Gastrocnemius medialis (tissue), 4 donors: Measurements from ENCODE around the gene SUFU. TPM values are rescaled to one million over a fixed set of nuclear protein-coding genes. Genes with fewer than 3 reads are reported as not detected.
A peak's percentile ranks its signal among the peaks of the same experiment; 100 is the strongest.

Source experiments
- ATAC-seq, 2 donors: fragments of 150-250 bp; one replicate each; pipeline ENCODE4 v1.9.1; 2016
- DNase-seq, 2 donors: peaks; one replicate each; pipeline ENCODE4 v3.0.0-alpha.2; 2019
- H3K27ac ChIP-seq, 4 donors: fragments of 200-600 bp; sonication (generic); 1 replicate in 1 of 4; 2 replicates in 3 of 4; pipeline ENCODE4 v1.5.1; 2016 to 2018; ENCODE audit warnings: mild to moderate bottlenecking in 2 of 4, moderate library complexity in 1 of 4
- H3K27me3 ChIP-seq, 3 donors: fragments of 200-600 bp; sonication (generic) in 2 of 3; 1 replicate in 1 of 3; 2 replicates in 2 of 3; pipeline versions ENCODE4 v1.5.1 to v1.6.0; 2016 to 2019; ENCODE audit warnings: mild to moderate bottlenecking in 1 of 3, moderate library complexity in 1 of 3
- H3K36me3 ChIP-seq, 2 donors: fragments of 200-600 bp; sonication (generic) in 1 of 2; one replicate each; pipeline ENCODE4 v1.5.1; 2017 to 2018
- H3K4me1 ChIP-seq, 2 donors: fragments of 200-600 bp; sonication (generic) in 1 of 2; one replicate each; pipeline ENCODE4 v1.5.1; 2016 to 2017; ENCODE audit warnings: mild to moderate bottlenecking in 2 of 2
- H3K4me3 ChIP-seq, 4 donors: fragments of 200-600 bp; sonication (generic) in 3 of 4; 1 replicate in 1 of 4; 2 replicates in 3 of 4; pipeline ENCODE4 v1.5.1; 2016 to 2019; ENCODE audit warnings: mild to moderate bottlenecking in 2 of 4
- H3K9me3 ChIP-seq, 3 donors: fragments of 200-600 bp; sonication (generic) in 2 of 3; 1 replicate in 1 of 3; 2 replicates in 2 of 3; pipeline ENCODE4 v1.5.1; 2016 to 2019
- POLR2A ChIP-seq, 2 donors: fragments of 450-650 bp; IDR thresholded peaks; one replicate each; pipeline ENCODE4 v1.6.1; 2017; ENCODE audit warnings: antibody characterized with exemption in 2 of 2, mild to moderate bottlenecking in 2 of 2, moderate library complexity in 2 of 2
- in situ Hi-C, 4 donors: fragments of 200-750 bp; cut with MboI; loops; one replicate each; pipeline versions ENCODE4 v1.15.0 to v1.8.0; 2017; ENCODE audit warnings: low sequenced_read_pairs in 4 of 4
- intact Hi-C: fragments of 100-400 bp; cut with DNase I; formaldehyde crosslinking; loops from one replicate; pipeline ENCODE4 v1.15.1; 2023; ENCODE audit warnings: low total_unique reads
- total RNA-seq, 4 donors: library from RNA; depleted of rRNA; stranded (reverse); fragments of >200 nt; gene quantifications; one replicate each; pipeline versions ENCODE4 v1.1.0 to v1.2.3, GENCODE V29; 2016
- TF ChIP-seq, protein P1 (sequence below), 5 experiments: fragments of 450-650 bp in 3 of 5; fragments of 200-600 bp in 2 of 5; sonication (generic) in 2 of 5; IDR thresholded peaks in 4 of 5; conservative IDR thresholded peaks in 1 of 5; 1 replicate in 4 of 5; 2 replicates in 1 of 5; pipeline ENCODE4 v1.5.1; 2016 to 2019; ENCODE audit warnings: antibody characterized with exemption in 5 of 5, mild to moderate bottlenecking in 3 of 5, moderate library complexity in 3 of 5

SUFU gene
- total RNA-seq, 4 donors from 2014 or later = 7.3 to 11.8 (median 7.9) TPM

DNA sequence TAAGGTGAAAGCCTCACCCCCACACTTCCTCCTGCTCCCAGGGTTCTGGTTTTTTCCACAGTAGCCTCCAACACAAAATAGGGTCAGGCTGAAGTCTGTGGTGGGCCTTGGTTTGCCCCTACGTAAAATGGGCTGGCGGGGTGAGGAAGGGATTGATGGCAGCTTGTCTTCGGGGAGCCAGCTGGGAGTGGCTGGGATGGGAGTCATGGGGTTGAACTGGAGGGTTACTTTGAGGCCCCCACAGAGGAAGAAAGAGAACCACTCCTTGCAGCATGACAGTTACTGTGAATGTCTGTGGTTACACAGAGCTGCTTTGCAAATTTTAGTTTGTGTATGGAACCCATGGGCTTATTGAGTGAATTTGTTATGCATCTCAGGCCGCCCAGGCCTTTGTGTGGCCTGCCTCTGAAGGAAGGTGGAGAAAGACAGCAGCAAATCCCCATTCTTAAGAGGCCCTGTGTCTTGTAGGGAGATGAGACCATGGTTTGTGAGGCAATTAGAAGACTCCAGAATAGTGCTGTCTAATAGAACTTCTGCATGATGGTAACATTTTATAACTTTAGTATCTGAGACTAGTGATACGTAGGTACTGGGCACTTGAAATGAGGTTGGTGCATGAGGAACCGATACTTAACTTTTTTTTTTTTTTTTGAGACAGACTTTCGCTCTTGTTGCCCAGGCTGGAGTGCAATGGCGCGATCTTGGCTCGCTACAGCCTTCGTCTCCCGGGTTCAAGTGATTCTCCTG lies 148.6 kb downstream of the SUFU start:
- DNase-seq (no peak), ATAC-seq (no peak)
- H3K27ac ChIP-seq = peak overlapping the region in 2 of 4 donors; percentile 46 to 100
- H3K9me3 ChIP-seq = no peaks in the 10 kb centered on the region
- in situ Hi-C loops = no loop called here
- H3K4me1 ChIP-seq = peaks cover 46 to 50% of the 10 kb centered on the region in 2 donors
- intact Hi-C loops = no loop called here
- H3K27me3 ChIP-seq = no peaks in the 10 kb centered on the region
- H3K4me3 ChIP-seq = no peak overlapping the region
- H3K36me3 ChIP-seq = peaks cover 0 to 31% of the 10 kb centered on the region in 2 donors
- TF ChIP-seq POLR2A (IDR thresholded peaks at IDR 0.05) = no peak

DNA sequence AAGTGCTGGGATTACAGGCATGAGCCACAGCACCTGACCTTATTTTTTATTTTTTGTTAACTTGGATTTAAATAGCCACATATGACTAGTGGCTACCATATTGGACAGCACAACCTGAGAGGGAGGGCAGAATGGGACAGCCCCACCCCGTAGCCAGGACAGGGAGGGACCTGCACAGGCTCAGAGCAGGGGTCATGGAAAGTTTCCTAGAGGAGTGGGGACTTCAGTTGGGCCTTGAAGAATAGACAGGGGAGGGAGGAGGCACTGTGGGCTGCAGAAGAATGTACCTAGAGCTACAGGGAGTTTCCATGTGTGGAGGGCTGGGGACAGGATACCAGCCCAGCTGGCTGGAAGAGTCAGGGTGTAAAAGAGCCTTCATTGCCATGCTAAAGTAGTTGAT lies 149.3 kb downstream of the SUFU start:
- Histone ChIP-seq H3K27me3 (no peaks in the 10 kb centered on the region), H3K9me3 (no peaks in the 10 kb centered on the region), H3K4me1 (peaks cover 44 to 48% of the 10 kb centered on the region in 2 donors), H3K27ac (peak overlapping the region in 2 of 4 donors; percentile 33 to 46), H3K4me3 (no peak overlapping the region), H3K36me3 (peaks cover 0 to 38% of the 10 kb centered on the region in 2 donors)
- in situ Hi-C loops = no loop called here
- DNase-seq = no peak
- TF ChIP-seq, protein P1, sequence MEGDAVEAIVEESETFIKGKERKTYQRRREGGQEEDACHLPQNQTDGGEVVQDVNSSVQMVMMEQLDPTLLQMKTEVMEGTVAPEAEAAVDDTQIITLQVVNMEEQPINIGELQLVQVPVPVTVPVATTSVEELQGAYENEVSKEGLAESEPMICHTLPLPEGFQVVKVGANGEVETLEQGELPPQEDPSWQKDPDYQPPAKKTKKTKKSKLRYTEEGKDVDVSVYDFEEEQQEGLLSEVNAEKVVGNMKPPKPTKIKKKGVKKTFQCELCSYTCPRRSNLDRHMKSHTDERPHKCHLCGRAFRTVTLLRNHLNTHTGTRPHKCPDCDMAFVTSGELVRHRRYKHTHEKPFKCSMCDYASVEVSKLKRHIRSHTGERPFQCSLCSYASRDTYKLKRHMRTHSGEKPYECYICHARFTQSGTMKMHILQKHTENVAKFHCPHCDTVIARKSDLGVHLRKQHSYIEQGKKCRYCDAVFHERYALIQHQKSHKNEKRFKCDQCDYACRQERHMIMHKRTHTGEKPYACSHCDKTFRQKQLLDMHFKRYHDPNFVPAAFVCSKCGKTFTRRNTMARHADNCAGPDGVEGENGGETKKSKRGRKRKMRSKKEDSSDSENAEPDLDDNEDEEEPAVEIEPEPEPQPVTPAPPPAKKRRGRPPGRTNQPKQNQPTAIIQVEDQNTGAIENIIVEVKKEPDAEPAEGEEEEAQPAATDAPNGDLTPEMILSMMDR (IDR thresholded peaks at IDR 0.05 in 4 of 5, conservative IDR thresholded peaks at IDR 0.05 in 1 of 5) = no peak
- TF ChIP-seq POLR2A (IDR thresholded peaks at IDR 0.05) = no peak
- ATAC-seq = no peak
- intact Hi-C loops = no loop called here

DNA sequence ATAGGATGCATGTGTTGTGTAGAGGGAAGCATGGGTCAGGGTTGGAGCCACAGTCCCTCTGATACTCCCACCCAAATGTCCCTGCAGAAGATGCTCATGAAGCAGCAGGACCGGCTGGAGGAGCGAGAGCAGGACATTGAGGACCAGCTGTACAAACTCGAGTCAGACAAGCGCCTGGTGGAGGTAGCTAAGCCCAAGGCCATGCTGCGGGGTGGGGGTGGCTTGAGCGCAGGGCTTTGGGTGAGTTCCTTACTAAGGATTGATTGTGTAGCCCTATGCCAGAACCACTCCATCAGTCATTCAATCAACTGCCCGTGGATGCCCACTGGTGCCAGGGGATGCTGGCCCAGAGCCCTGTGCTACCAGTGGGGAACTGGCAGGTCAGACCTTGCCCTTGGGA lies 150.8 kb downstream of the SUFU start:
- Histone ChIP-seq H3K4me1 (peaks cover 29 to 36% of the 10 kb centered on the region in 2 donors), H3K27ac (no peak overlapping the region), H3K27me3 (no peaks in the 10 kb centered on the region), H3K4me3 (no peak overlapping the region), H3K9me3 (no peaks in the 10 kb centered on the region), H3K36me3 (peaks cover 0 to 43% of the 10 kb centered on the region in 2 donors)
- intact Hi-C loops = no loop called here
- in situ Hi-C loops = no loop called here
- DNase-seq (no peak), ATAC-seq (no peak)
- no peak for TF ChIP-seq POLR2A (IDR thresholded peaks at IDR 0.05)
- TF ChIP-seq, protein P1 (IDR thresholded peaks at IDR 0.05 in 4 of 5, conservative IDR thresholded peaks at IDR 0.05 in 1 of 5) = no peak

DNA sequence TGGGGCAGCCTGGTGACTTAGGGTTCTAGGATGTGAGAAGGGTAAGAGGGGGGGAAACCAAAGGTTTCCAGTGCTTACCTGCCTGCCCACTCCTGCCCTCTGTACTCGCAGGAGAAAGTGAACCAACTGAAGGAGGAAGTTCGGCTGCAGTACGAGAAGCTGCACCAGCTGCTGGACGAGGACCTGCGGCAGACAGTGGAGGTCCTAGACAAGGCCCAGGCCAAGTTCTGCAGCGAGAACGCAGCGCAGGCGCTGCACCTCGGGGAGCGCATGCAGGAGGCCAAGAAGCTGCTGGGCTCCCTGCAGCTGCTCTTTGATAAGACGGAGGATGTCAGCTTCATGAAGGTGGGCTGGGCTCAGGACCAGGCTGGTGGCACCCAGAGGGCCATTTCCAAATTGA lies 151.2 kb downstream of the SUFU start:
- Histone ChIP-seq H3K27ac (no peak overlapping the region), H3K4me3 (no peak overlapping the region), H3K36me3 (peaks cover 0 to 43% of the 10 kb centered on the region in 2 donors), H3K9me3 (no peaks in the 10 kb centered on the region), H3K27me3 (no peaks in the 10 kb centered on the region), H3K4me1 (peaks cover 25 to 32% of the 10 kb centered on the region in 2 donors)
- intact Hi-C loops = no loop called here
- in situ Hi-C loops = no loop called here
- no peak for ATAC-seq
- TF ChIP-seq, protein P1 (IDR thresholded peaks at IDR 0.05 in 4 of 5, conservative IDR thresholded peaks at IDR 0.05 in 1 of 5) = no peak
- no peak for TF ChIP-seq POLR2A (IDR thresholded peaks at IDR 0.05)
- DNase-seq = no peak

DNA sequence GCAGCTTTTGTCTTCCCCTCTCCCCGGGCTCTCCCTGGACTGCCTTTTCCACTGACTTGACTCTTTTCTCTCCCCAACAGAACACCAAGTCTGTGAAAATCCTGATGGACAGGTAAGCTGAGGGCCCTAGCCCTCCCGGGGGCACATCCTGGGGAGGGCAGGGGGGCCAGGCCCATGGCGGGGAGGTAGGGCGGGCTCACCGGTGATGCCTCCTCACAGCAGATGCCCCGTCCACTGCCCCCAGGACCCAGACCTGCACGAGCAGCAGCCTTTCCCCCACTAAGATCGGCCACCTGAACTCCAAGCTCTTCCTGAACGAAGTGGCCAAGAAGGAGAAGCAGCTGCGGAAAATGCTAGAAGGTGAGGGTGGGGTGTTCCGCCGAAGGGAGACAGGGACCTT lies 152.3 kb downstream of the SUFU start:
- peaks cover 24 to 30% of the 10 kb centered on the region in 2 donors for H3K4me1 ChIP-seq
- DNase-seq (no peak), ATAC-seq (no peak)
- peaks cover 0 to 43% of the 10 kb centered on the region in 2 donors for H3K36me3 ChIP-seq
- no peak overlapping the region for H3K27ac ChIP-seq
- TF ChIP-seq POLR2A (IDR thresholded peaks at IDR 0.05) = no peak
- TF ChIP-seq, protein P1 (IDR thresholded peaks at IDR 0.05 in 4 of 5, conservative IDR thresholded peaks at IDR 0.05 in 1 of 5) = no peak
- in situ Hi-C loops (no loop called here), intact Hi-C loops (no loop called here)
- H3K27me3 ChIP-seq = no peaks in the 10 kb centered on the region
- no peak overlapping the region for H3K4me3 ChIP-seq
- no peaks in the 10 kb centered on the region for H3K9me3 ChIP-seq
